Transverse colon (tissue), 4 donors: Measurements from ENCODE around the gene MDH2. TPM values are rescaled to one million over a fixed set of nuclear protein-coding genes. Genes with fewer than 3 reads are reported as not detected.
"Not testable (repeated sequence)": the region's sequence is repeated elsewhere in the genome, so short reads cannot be mapped to it uniquely, and the experiment has no call there.

Experiments used
- DNase-seq: peaks from one replicate; pipeline ENCODE4 v3.0.0-alpha.2; 2019
- H3K27ac ChIP-seq, 4 donors: fragments of 200-600 bp; sonication (generic); 2 replicates each; pipeline ENCODE4 v1.5.1; 2016 to 2018; ENCODE audit warnings: inconsistent platforms in 4 of 4
- H3K27me3 ChIP-seq: fragments of 200-600 bp; sonication (generic); 2 replicates; pipeline ENCODE4 v1.5.1; 2017; ENCODE audit warnings: inconsistent platforms
- H3K36me3 ChIP-seq, 4 donors: fragments of 200-600 bp; sonication (generic); 2 replicates each; pipeline ENCODE4 v1.5.1; 2017 to 2019; ENCODE audit warnings: inconsistent platforms in 4 of 4
- H3K4me1 ChIP-seq, 4 donors: fragments of 200-600 bp; sonication (generic); 2 replicates each; pipeline ENCODE4 v1.5.1; 2017 to 2020; ENCODE audit warnings: inconsistent platforms in 4 of 4
- H3K4me3 ChIP-seq, 4 donors: fragments of 200-600 bp; sonication (generic); 1 replicate in 1 of 4; 2 replicates in 3 of 4; pipeline versions ENCODE4 v1.5.1 to v1.6.1; 2017 to 2019; ENCODE audit warnings: inconsistent platforms in 4 of 4
- H3K9me3 ChIP-seq, 2 donors: fragments of 200-600 bp; sonication (generic); 2 replicates each; pipeline ENCODE4 v1.5.1; 2017 to 2019; ENCODE audit warnings: inconsistent platforms in 2 of 2
- EP300 ChIP-seq: sonication (generic); formaldehyde crosslinking; IDR thresholded peaks from one replicate; pipeline ENCODE4 v1.6.1; 2017; ENCODE audit warnings: antibody characterized with exemption, low read depth
- POLR2A ChIP-seq: fragments of 450-650 bp; IDR thresholded peaks from one replicate; pipeline ENCODE4 v1.6.1; 2016; ENCODE audit warnings: antibody characterized with exemption, mild to moderate bottlenecking, moderate library complexity
- POLR2AphosphoS5 ChIP-seq, 3 donors: sonication (generic); formaldehyde crosslinking; IDR thresholded peaks; one replicate each; pipeline ENCODE4 v1.6.1; 2016; ENCODE audit warnings: antibody characterized with exemption in 3 of 3
- WGBS, 2 donors: methylation state at CpG; one replicate each; pipeline ENCODE4 v1.1.5; 2018; ENCODE audit warnings: low coverage in 1 of 2; 5-methylcytosine and 5-hydroxymethylcytosine counted together
- in situ Hi-C, 4 donors: fragments of 200-750 bp; cut with MboI; loops; one replicate each; pipeline versions ENCODE4 v1.15.0 to v1.15.1; 2017; ENCODE audit warnings: low sequenced_read_pairs in 3 of 4, low pct_ligation_motif_present in 1 of 4, low pct_unique_long_range_greater_than_20kb in 1 of 4
- intact Hi-C: fragments of 100-400 bp; cut with DNase I; formaldehyde crosslinking; loops from one replicate; pipeline ENCODE4 v1.15.1; 2023; ENCODE audit warnings: low total_unique reads
- total RNA-seq, 4 donors: library from RNA; depleted of rRNA; stranded (reverse); fragments of >200 nt; gene quantifications; one replicate each; pipeline ENCODE4 v1.1.0, GENCODE V29; 2016
- TF ChIP-seq, protein P1 (sequence below), 5 experiments: fragments of 200-600 bp in 3 of 5; fragments of 450-650 bp in 2 of 5; sonication (generic) in 3 of 5; IDR thresholded peaks; 1 replicate in 2 of 5; 2 replicates in 3 of 5; pipeline ENCODE4 v1.5.1; 2016 to 2017; ENCODE audit warnings: antibody characterized with exemption in 5 of 5, inconsistent platforms in 3 of 5, mild to moderate bottlenecking in 2 of 5, moderate library complexity in 1 of 5

MDH2 gene
- total RNA-seq, 4 donors from 2014 or later = 144 to 308 (median 152) TPM

DNA sequence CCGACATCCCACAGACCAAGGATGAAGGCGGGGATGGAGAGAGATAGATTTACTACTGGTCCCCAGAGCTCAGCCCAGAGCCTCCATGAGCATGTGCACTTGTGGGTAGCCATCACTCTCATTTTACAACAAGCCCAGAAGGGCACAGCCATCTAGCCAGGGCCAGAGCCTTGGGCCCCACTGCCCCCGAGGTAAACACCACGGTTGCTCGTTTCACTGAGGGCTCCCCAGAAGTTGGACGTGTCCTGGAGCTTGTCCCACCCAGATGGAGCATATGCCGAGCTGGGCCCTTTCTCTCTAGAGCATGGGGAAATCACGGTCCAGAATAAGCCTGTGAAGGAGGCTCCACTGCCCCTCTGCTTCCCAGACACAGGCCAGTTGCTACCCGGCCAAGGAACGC lies 44.6 kb upstream of the MDH2 start:
- DNase-seq = no peak
- in situ Hi-C loops = no loop called here
- intact Hi-C loops = no loop called here

DNA sequence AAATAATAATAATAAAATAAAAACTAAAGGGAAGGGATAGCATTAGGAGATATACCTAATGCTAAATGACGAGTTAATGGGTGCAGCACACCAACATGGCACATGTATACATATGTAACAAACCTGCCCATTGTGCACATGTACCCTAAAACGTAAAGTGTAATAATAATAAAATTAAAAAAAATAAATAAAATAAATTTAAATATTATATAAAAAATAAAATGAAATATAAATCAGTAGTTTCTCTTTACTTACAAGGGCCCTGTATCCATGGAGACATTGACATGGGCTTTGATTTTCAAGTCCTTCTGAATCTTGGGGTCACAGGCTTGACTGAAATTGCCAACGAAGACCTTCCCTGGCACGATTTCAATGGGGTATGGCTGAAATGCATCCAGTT lies 42.9 kb upstream of the MDH2 start:
- intact Hi-C loops, H3K4me3 ChIP-seq, H3K27me3 ChIP-seq, H3K4me1 ChIP-seq, H3K9me3 ChIP-seq, in situ Hi-C loops, H3K27ac ChIP-seq, DNase-seq: not testable (repeated sequence)
- H3K36me3 ChIP-seq = peaks cover 0 to 16% (median 8%) of the 10 kb centered on the region in 4 donors
- WGBS, 2 donors = 93 to 99% methylated on average over 2 to 4 of the region's 4 CpGs

More for the DNA sequence above, 44.6 kb upstream of the MDH2 start:
- H3K27ac ChIP-seq = no peak overlapping the region
- H3K9me3 ChIP-seq = no peaks in the 10 kb centered on the region
- WGBS, 2 donors = 98% methylated on average over 10 of the region's 10 CpGs; no CpG with 5 or more reads in 1 of the 2 donors
- H3K36me3 ChIP-seq = peaks cover 0 to 16% (median 8%) of the 10 kb centered on the region in 4 donors
- no peak overlapping the region for H3K4me3 ChIP-seq
- no peaks in the 10 kb centered on the region for H3K27me3 ChIP-seq
- no peaks in the 10 kb centered on the region for H3K4me1 ChIP-seq
- TF ChIP-seq EP300 (no peak), POLR2AphosphoS5 (IDR thresholded peaks at IDR 0.05) (no peak), POLR2A (no peak)
- TF ChIP-seq, protein P1, sequence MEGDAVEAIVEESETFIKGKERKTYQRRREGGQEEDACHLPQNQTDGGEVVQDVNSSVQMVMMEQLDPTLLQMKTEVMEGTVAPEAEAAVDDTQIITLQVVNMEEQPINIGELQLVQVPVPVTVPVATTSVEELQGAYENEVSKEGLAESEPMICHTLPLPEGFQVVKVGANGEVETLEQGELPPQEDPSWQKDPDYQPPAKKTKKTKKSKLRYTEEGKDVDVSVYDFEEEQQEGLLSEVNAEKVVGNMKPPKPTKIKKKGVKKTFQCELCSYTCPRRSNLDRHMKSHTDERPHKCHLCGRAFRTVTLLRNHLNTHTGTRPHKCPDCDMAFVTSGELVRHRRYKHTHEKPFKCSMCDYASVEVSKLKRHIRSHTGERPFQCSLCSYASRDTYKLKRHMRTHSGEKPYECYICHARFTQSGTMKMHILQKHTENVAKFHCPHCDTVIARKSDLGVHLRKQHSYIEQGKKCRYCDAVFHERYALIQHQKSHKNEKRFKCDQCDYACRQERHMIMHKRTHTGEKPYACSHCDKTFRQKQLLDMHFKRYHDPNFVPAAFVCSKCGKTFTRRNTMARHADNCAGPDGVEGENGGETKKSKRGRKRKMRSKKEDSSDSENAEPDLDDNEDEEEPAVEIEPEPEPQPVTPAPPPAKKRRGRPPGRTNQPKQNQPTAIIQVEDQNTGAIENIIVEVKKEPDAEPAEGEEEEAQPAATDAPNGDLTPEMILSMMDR (IDR thresholded peaks at IDR 0.05) = no peak

DNA sequence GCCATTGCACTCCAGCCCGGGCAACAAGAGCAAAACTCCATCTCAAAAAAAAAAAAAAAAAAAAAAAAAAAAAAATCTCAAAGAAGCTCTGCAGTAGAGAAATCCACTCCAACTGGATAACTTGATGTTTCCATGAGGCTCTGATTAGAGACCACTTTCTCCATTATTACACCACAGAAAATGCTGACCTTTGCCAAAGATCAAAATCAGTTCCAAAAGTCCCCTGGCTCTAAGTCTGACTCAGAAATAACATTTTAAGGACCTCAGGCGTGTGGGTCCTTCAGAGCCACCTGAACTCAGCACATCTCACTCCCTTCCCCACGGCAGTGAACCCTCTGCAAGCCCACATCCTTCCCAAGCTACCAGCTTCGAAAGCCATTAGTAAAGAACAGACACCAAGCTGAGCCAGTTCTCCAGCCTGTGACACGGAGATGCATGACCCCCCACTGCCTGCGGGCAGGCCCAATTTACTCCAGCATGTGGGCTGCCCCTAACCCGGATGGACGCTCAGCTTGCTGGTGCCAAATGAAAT lies 39.7 kb upstream of the MDH2 start:
- Histone ChIP-seq H3K36me3 (peaks cover 0 to 16% (median 3%) of the 10 kb centered on the region in 4 donors), H3K27ac (no peak overlapping the region), H3K27me3 (no peaks in the 10 kb centered on the region), H3K9me3 (no peaks in the 10 kb centered on the region), H3K4me3 (no peak overlapping the region), H3K4me1 (peaks cover 0 to 9% (median 4%) of the 10 kb centered on the region in 4 donors)
- no peak for DNase-seq
- 75% methylated on average over 8 of the region's 8 CpGs; no CpG with 5 or more reads in 1 of the 2 donors for WGBS, 2 donors
- intact Hi-C loops = no loop called here
- in situ Hi-C loops = no loop called here
- TF ChIP-seq POLR2AphosphoS5 (IDR thresholded peaks at IDR 0.05) = no peak
- no peak for TF ChIP-seq POLR2A
- no peak for TF ChIP-seq EP300
- TF ChIP-seq, protein P1 (IDR thresholded peaks at IDR 0.05) = no peak

DNA sequence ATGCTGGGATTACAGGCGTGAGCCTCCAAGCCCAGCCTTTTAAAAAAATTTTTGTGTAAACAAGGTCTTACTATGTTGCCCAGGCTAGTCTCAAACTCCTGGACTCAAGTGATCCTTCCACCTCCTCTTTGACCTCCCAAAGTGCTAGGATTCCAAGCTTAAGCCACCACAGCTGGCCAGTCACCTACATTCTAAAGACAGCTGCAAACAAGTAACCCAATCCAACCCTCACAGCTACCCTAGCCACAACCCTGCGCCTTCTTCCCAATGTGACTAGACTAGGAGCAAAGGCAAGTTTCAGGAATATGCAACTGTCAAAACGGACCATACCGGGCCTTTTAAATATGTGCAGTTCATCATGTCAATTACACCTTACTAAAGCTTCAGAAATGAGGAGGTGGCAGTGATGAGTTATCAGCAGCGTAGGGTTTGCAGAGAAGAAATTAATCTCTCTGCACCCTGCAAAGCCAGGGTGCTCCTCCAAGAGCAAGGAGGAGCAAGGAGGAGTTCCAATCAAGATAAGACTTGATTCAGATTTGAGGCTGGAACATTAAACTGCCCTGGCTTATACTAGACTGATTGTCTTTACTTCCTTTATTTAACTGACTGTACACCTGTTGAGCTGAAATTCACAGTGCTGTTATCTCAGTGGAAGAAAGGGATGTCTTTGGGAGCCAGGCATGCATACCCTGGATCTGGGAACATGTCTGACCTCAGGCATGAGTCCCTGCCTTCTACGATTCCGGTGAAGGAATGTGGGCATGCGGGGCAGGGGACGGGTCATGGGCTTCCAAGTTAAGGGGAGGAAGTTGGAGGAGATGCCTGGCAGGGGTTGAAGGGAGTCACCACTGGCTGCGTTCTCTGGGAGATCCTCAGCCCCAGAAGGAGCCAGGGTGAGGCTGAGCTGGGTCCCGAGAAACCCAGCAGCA lies 38.0 kb upstream of the MDH2 start:
- no peak for DNase-seq
- Histone ChIP-seq H3K9me3 (no peaks in the 10 kb centered on the region), H3K27ac (no peak overlapping the region), H3K36me3 (no peaks in the 10 kb centered on the region), H3K4me1 (peaks cover 0 to 9% (median 4%) of the 10 kb centered on the region in 4 donors), H3K27me3 (no peaks in the 10 kb centered on the region), H3K4me3 (no peak overlapping the region)
- WGBS, 2 donors = 89% methylated on average over 11 of the region's 11 CpGs; no CpG with 5 or more reads in 1 of the 2 donors
- intact Hi-C loops (no loop called here), in situ Hi-C loops (loop anchor here in 1 of 4 donors (10.0 kb wide), 1 partner anchor 135 kb away; the partner anchor contains the start of gene RHBDD2)
- TF ChIP-seq EP300 = no peak
- TF ChIP-seq POLR2A = no peak
- TF ChIP-seq POLR2AphosphoS5 (IDR thresholded peaks at IDR 0.05) = no peak
- TF ChIP-seq, protein P1 (IDR thresholded peaks at IDR 0.05) = no peak
